ENCODE measurements around the gene SPRR1B.

- TF ChIP-seq POLR2AphosphoS5 (IDR thresholded peaks at IDR 0.05; ENCODE audit: low read depth) (no peak), REST (IDR thresholded peaks at IDR 0.05; ENCODE audit: insufficient replicate concordance, low read depth) (no peak), CTCF (IDR thresholded peaks at IDR 0.05; ENCODE audit: insufficient read depth, low read length) (no peak), GABPA (IDR thresholded peaks at IDR 0.05; ENCODE audit: low read depth) (no peak), SPI1 (IDR thresholded peaks at IDR 0.05; ENCODE audit: borderline replicate concordance, low read depth) (no peak)
These were observed 30.7 kb upstream of the SPRR1B start for GRCh38 chr1:153000294-153000693.
